Esophagus muscularis mucosa (tissue), 3 donors: Measurements from ENCODE around the gene PPARA.

Source experiments
- CTCF ChIP-seq, 3 experiments: fragments of 200-600 bp in 2 of 3; fragments of 450-650 bp in 1 of 3; sonication (generic) in 2 of 3; IDR thresholded peaks; one replicate each; pipeline ENCODE4 v1.5.1; 2017 to 2019; ENCODE audit warnings: antibody characterized with exemption in 3 of 3, mild to moderate bottlenecking in 2 of 3, moderate library complexity in 1 of 3
- POLR2AphosphoS5 ChIP-seq, 2 donors: sonication (generic); formaldehyde crosslinking; IDR thresholded peaks; one replicate each; pipeline ENCODE4 v1.6.1; 2017; ENCODE audit warnings: antibody characterized with exemption in 2 of 2

- TF ChIP-seq CTCF (IDR thresholded peaks at IDR 0.05) (no peak), POLR2AphosphoS5 (IDR thresholded peaks at IDR 0.05) (no peak)
Observed at GRCh38 chr22:46275455-46276122, 125.3 kb downstream of the PPARA start.
